HG03060 (cell line): ENCODE results near the gene MYOZ1.
"Not testable (repeated sequence)": the region's sequence is repeated elsewhere in the genome, so short reads cannot be mapped to it uniquely, and the experiment has no call there.

Experiments
- ATAC-seq: cut with Tn5 transposase; IDR thresholded peaks from one replicate; pipeline ENCODE4 v1.9.1; 2021; ENCODE audit warnings: low read depth, moderate number of reproducible peaks; ENCODE audit not compliant: unreplicated experiment

Gene MYOZ1

GRCh38 chr10:73647875-73648651, 6.8 kb upstream of the MYOZ1 start:
- ATAC-seq, result no peak

GRCh38 chr10:73647211-73647874, 6.1 kb upstream of the MYOZ1 start:
- no peak for ATAC-seq

DNA sequence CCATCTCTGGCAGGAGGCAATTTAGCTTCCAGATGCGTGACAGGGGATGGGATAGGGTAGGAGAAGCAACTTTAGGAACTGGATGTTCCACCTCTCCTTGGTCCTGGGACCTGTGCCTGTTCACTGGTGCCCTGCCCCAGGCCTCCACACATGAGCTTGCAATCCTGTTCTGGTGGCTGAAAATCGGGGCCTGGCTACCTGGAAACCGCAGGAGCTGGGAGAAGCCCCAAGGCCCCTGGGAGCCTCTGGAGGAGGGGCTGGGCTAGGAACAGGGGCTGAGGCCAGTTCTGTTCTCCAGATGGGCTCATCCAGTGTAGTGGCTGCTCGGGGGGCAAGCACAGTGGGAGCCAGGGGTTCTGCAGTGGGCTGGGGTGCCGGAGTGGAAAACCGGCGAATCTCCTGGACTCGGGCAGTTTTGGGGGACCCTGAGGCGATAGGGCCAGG, 5.3 kb upstream of the MYOZ1 start:
- no peak for ATAC-seq

DNA sequence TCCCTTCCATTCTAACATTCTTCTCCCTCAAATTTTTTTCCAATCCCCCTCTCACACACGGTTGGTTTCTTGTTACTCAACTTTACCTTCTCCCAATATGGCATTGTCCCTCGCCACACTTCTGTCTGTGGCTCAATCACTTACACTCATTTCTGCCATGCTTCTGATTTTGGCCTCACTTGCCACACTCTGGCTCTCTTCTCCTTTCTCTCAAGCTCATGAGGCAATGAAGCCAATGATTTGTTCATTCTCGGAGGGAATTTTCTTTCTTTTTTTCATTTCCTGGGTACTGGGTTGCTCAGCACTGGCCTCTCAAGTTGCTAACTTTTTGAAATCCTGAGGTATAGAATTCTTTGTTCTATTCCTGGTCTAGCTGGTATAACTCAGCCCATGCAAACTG, 4.0 kb upstream of the MYOZ1 start:
- ATAC-seq, result no peak

DNA sequence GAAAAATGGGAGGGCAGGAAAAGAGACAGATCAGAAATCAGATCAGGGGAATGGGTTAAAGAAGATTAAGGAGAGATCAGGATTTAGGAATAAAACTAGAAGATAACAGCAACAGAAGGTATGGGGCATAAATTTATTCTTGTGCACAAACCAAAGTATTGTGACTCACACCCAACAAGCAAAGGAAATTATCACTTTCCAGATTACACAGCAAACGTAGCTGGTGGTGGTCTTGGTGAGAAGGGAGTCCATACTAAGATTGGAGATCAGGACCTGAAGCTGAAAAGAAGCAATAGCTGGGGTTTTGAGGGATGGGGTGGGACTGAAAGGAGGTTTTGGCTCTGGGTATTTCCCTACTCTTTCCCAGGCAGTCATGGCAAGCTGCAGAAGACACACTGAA, 3.5 kb upstream of the MYOZ1 start:
- no peak for ATAC-seq

- ATAC-seq, result no peak
These were observed 2.9 kb upstream of the MYOZ1 start for GRCh38 chr10:73644015-73644743.

- no peak for ATAC-seq
These were observed 2.1 kb upstream of the MYOZ1 start for GRCh38 chr10:73643362-73643761.

GRCh38 chr10:73639286-73639685, 2.0 kb downstream of the MYOZ1 start:
- ATAC-seq, result no peak

DNA sequence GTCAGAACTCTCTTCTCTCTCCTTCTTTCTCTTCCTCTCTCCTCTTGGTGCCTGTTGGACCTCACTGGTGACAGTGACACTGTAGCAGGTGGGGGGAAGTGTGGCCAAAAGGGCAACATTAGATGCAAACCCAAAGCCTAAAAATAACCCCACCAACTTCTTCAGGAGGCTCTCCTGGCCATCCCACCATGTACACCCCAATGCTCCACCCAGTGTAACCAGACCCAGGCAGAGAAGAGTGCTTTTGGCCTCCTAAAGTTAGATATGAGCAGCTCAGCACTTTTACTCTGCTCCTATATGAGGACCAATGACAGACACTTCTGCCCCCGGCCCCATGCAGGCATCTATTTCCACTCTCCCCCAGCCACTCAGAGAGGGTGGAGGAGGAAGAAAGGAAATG, 5.5 kb downstream of the MYOZ1 start:
- ATAC-seq, result no peak

DNA sequence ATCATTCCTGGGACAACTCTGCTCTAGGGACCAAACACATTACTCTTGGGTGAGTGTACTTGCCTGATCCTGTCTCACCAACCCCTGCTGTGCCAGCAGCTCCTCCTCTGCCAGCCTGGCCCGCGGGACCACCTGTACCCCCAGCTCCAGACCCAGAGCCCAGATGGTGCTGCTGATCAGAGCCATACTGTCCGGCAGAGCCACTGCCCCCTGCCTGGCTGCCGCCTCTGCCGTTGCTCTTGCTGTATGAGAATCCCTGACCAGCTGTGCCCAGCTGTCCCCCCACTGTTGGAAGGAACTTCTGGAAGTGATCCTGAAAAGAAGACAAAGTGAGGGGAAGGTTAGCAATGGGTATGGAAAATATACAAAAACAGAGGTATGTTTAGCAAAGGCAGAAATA, 6.9 kb downstream of the MYOZ1 start:
- ATAC-seq, result no peak

DNA sequence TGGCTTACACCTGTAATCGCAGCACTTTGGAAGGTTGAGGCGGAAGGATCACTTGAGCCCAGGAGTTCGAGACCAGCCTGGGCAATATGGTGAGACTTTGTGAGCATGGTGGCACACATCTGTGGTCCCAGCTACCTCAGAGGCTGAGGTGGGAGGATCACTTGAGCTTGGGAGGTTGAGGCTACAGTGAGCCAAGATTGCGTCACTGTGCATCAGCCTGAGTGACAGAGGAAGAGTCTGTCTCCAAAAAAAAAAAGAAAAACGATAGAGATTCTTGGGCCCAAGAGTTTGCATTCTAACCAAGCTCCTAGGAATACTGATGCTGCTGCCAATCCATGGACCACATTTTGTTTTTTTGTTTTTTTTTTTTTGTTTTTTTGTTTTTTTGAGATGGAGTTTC, 12.1 kb downstream of the MYOZ1 start:
- ATAC-seq, result no peak

DNA sequence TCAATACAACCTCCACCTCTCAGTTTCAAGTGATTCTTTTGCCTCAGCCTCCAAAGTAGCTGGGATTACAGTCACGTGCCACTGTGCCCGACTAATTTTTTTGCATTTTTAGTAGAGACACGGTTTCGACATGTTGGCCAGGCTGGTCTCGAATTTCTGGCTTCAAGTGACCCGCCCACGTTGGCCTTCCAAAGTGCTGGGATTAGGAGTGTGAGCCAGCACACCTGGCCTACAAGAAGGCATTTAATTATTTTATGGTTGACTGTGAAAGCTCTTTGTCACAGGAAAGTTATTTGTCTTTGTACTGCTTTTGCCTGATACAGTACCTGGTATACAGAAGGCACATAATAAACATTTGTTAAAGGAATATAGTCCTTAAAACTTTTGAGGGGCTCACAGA, 12.9 kb downstream of the MYOZ1 start:
- ATAC-seq, result no peak

DNA sequence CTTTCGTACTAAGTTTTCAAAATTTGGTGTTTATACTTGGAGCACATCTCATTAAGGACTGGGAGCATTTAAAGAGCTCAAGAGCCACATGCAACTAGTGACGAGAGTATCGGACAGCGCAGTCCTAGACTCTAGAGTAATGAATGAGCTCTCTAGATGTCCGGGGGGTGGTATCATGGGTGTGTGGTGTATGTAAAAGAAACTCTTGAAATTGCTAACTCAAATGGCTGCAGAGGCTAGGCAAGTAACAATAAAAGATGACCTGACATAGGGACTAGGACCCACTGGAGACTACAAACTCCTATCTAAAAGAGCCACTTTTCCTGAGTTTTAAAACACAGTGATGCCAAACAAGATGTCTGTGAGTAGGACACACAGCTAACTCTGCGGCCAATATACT, 14.0 kb downstream of the MYOZ1 start:
- ATAC-seq, result no peak

GRCh38 chr10:73625884-73626752, 15.2 kb downstream of the MYOZ1 start:
- ATAC-seq, result peak; percentile 95

DNA sequence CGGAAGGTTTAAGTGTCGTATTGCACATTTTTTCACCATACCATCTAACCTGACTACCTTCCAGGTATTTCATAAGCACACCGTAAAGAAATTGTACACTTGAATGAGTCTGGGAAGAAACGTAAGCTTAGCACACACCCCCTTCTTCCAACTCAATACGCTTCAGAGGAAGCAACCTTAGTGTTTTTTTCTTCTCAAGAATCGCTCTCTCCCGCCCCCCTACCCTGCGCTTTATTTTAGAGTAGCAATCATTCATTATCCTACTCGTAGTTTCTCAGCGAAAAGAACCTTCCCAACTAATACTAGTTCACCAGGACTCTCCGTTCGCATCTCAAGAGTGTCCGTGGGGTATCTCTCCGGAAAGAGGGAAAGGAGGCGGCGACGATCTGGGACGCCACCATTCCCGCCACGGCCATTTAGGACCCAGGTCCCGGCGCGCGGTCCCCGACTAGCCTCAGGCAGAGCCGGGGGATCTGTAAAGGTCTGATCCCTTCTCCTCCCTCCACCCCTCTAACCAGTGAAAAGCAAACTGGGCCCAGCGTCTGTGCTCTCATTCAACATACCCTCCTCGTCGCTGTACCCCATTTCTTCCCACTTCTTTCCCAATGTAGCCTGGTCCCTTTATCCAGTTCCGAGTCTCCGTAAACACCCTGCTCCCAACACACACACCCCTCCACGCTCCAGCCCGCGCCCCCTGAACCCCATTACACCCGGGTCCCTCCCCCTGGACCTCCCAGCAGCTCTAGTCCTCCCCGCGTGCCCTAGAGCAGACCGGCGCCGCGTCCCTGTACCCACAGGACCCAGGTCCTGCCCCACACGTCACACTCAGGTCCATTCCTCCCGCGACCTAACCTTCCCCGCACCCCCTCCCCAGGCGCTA, 16.0 kb downstream of the MYOZ1 start:
- ATAC-seq, result no peak

DNA sequence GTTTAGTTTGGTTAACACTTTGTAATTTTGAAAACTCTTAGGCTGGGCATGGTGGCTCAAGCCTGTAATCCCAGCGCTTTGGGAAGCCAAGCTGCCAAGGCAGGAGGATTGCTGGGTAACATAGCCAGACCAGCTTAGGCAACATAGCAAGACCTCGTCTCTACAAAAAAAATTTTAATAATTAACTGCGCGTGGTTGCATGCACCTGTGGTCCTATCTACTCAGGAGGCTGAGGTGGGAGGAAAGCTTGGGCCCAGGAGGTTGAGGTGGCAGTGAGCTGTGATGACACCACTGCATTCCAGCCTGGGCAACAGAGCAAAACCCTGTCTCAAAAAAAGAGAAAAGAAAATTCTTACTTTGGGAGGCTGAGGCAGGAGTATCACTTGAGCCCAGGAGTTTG, 18.2 kb downstream of the MYOZ1 start:
- ATAC-seq, result no peak

DNA sequence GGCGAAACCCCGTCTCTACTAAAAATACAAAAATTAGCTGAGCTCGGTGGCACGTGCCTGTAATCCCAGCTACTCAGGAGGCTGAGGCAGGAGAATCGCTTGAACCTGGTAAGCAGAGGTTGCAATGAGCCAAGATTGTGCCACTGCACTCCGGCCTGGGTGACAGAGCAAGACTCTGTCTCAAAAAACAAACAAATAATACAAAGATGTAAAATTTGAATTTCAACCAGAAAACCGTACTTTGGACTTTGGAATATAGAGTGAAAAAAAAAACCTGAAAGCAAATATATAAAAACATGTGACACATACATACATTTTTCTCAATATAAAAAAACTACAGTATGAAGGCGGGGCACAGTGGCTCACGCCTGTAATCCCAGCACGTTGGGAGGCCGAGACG, 20.3 kb downstream of the MYOZ1 start:
- ATAC-seq, result not testable (repeated sequence)

- not testable (repeated sequence) for ATAC-seq
These were observed 24.1 kb downstream of the MYOZ1 start for GRCh38 chr10:73617143-73617542.

GRCh38 chr10:73614720-73615119, 26.6 kb downstream of the MYOZ1 start:
- no peak for ATAC-seq

DNA sequence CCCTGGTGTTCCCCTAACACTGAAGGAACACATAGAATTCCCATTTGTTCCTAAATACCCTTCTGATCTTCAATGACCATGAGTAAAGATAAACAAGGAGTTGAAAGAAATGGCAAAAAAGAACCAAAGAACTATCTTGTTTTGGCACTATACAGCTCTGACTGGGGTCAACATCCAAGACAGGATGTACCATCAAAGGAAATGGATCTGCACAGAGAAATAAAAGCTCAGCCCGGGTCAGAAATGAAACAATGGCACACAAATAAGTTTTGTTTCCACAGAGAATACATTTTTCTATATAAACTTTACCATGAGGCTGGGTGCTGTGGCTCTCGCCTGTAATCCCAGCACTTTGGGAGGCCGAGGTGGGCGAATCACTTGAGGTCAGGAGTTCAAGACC, 32.2 kb downstream of the MYOZ1 start:
- ATAC-seq, result no peak
